Activated naive CD4-positive, alpha-beta T cell treated with anti-CD3 and anti-CD28 coated beads, Interleukin-2, amount 50 U/mL, for 72 hours (primary cell): Measurements from ENCODE around the gene TFEB. TPM values are rescaled to one million over a fixed set of nuclear protein-coding genes. Genes with fewer than 3 reads are reported as not detected.

ENCODE experiments used
- ATAC-seq, 2 donors: fragments of 150-1000 bp; cut with Tn5 transposase; 2 replicates each; pipeline ENCODE4 v1.10.0; 2021; ENCODE audit warnings: mild to moderate bottlenecking in 2 of 2, moderate library complexity in 2 of 2
- DNase-seq, 2 donors: peaks; one replicate each; pipeline ENCODE4 v3.0.0; 2021 to 2022; ENCODE audit warnings: low spot score in 2 of 2
- H3K27ac Mint-ChIP-seq, 2 donors: one replicate each; pipeline ENCODE4 v1.8.0; 2022; ENCODE audit warnings: mild to moderate bottlenecking in 2 of 2, mixed read lengths in 2 of 2
- H3K36me3 Mint-ChIP-seq, 2 donors: one replicate each; pipeline ENCODE4 v1.8.0; 2022; ENCODE audit warnings: mixed read lengths in 2 of 2
- H3K9me3 Mint-ChIP-seq, 2 donors: one replicate each; pipeline ENCODE4 v1.8.0; 2022; ENCODE audit warnings: mixed read lengths in 2 of 2
- total RNA-seq, 2 donors: library from RNA; stranded (reverse); gene quantifications; one replicate each; pipeline ENCODE4 v1.2.3, GENCODE V29; 2022

The TFEB gene
- total RNA-seq, 2 donors from 2014 or later: 3.0 to 14.4 TPM

GRCh38 chr6:41680182-41680965 is 55.0 kb downstream of the TFEB start:
- ATAC-seq (no peak), DNase-seq (no peak)
- Mint-ChIP-seq H3K36me3 (no peaks in the 10 kb centered on the region), H3K9me3 (no peaks in the 10 kb centered on the region), H3K27ac (no peak overlapping the region)

GRCh38 chr6:41679696-41680095 is 55.7 kb downstream of the TFEB start:
- H3K27ac Mint-ChIP-seq: no peak overlapping the region
- no peaks in the 10 kb centered on the region for H3K36me3 Mint-ChIP-seq
- DNase-seq (no peak), ATAC-seq (no peak)
- H3K9me3 Mint-ChIP-seq: no peaks in the 10 kb centered on the region

- ATAC-seq (no peak), DNase-seq (no peak)
- Mint-ChIP-seq H3K36me3 (no peaks in the 10 kb centered on the region), H3K27ac (no peak overlapping the region), H3K9me3 (no peaks in the 10 kb centered on the region)
These were observed 56.8 kb downstream of the TFEB start for GRCh38 chr6:41678511-41679084.

GRCh38 chr6:41677124-41677921 is 58.1 kb downstream of the TFEB start:
- no peaks in the 10 kb centered on the region for H3K36me3 Mint-ChIP-seq
- DNase-seq (no peak), ATAC-seq (no peak)
- H3K27ac Mint-ChIP-seq: no peak overlapping the region
- H3K9me3 Mint-ChIP-seq: no peaks in the 10 kb centered on the region

GRCh38 chr6:41676431-41676830 is 59.0 kb downstream of the TFEB start:
- ATAC-seq (no peak), DNase-seq (no peak)
- no peaks in the 10 kb centered on the region for H3K36me3 Mint-ChIP-seq
- no peak overlapping the region for H3K27ac Mint-ChIP-seq
- no peaks in the 10 kb centered on the region for H3K9me3 Mint-ChIP-seq

GRCh38 chr6:41675992-41676391 is 59.4 kb downstream of the TFEB start:
- H3K27ac Mint-ChIP-seq: no peak overlapping the region
- no peaks in the 10 kb centered on the region for H3K9me3 Mint-ChIP-seq
- no peak for DNase-seq
- no peak for ATAC-seq
- no peaks in the 10 kb centered on the region for H3K36me3 Mint-ChIP-seq

GRCh38 chr6:41675176-41675775 is 60.1 kb downstream of the TFEB start:
- no peaks in the 10 kb centered on the region for H3K9me3 Mint-ChIP-seq
- DNase-seq: no peak
- no peak overlapping the region for H3K27ac Mint-ChIP-seq
- H3K36me3 Mint-ChIP-seq: no peaks in the 10 kb centered on the region
- no peak for ATAC-seq

GRCh38 chr6:41674231-41675000 is 61.0 kb downstream of the TFEB start:
- no peak for DNase-seq
- ATAC-seq: no peak
- Mint-ChIP-seq H3K9me3 (no peaks in the 10 kb centered on the region), H3K27ac (no peak overlapping the region), H3K36me3 (no peaks in the 10 kb centered on the region)

GRCh38 chr6:41673704-41674000 is 61.8 kb downstream of the TFEB start:
- DNase-seq (no peak), ATAC-seq (no peak)
- Mint-ChIP-seq H3K27ac (no peak overlapping the region), H3K36me3 (no peaks in the 10 kb centered on the region), H3K9me3 (no peaks in the 10 kb centered on the region)

GRCh38 chr6:41672816-41673703 is 62.3 kb downstream of the TFEB start:
- Mint-ChIP-seq H3K27ac (no peak overlapping the region), H3K36me3 (no peaks in the 10 kb centered on the region), H3K9me3 (no peaks in the 10 kb centered on the region)
- DNase-seq: no peak
- ATAC-seq: no peak

GRCh38 chr6:41672016-41672415 is 63.4 kb downstream of the TFEB start:
- Mint-ChIP-seq H3K27ac (no peak overlapping the region), H3K9me3 (no peaks in the 10 kb centered on the region), H3K36me3 (no peaks in the 10 kb centered on the region)
- ATAC-seq (no peak), DNase-seq (no peak)

GRCh38 chr6:41671376-41671775 is 64.0 kb downstream of the TFEB start:
- H3K36me3 Mint-ChIP-seq: no peaks in the 10 kb centered on the region
- no peak for DNase-seq
- no peak for ATAC-seq
- no peak overlapping the region for H3K27ac Mint-ChIP-seq
- H3K9me3 Mint-ChIP-seq: no peaks in the 10 kb centered on the region

GRCh38 chr6:41670703-41671360 is 64.6 kb downstream of the TFEB start:
- DNase-seq: no peak
- ATAC-seq: no peak
- Mint-ChIP-seq H3K36me3 (no peaks in the 10 kb centered on the region), H3K9me3 (no peaks in the 10 kb centered on the region), H3K27ac (no peak overlapping the region)

- ATAC-seq (no peak), DNase-seq (no peak)
- Mint-ChIP-seq H3K9me3 (no peaks in the 10 kb centered on the region), H3K27ac (no peak overlapping the region), H3K36me3 (no peaks in the 10 kb centered on the region)
These were observed 66.4 kb downstream of the TFEB start for GRCh38 chr6:41668968-41669367.

GRCh38 chr6:41667195-41667594 is 68.2 kb downstream of the TFEB start:
- Mint-ChIP-seq H3K27ac (no peak overlapping the region), H3K36me3 (no peaks in the 10 kb centered on the region), H3K9me3 (no peaks in the 10 kb centered on the region)
- ATAC-seq: no peak
- DNase-seq: no peak
